Osteocyte (in vitro differentiated cells): ENCODE measurements around the gene TNIP2. TPM values are rescaled to one million over a fixed set of nuclear protein-coding genes. Genes with fewer than 3 reads are reported as not detected.

Experiments used
- DNase-seq: peaks from one replicate; pipeline ENCODE4 v3.0.0; 2021; ENCODE audit warnings: mixed read lengths; ENCODE audit not compliant: unreplicated experiment; ENCODE audit errors: extremely low spot score
- H3K27ac Mint-ChIP-seq: one replicate; pipeline ENCODE4 v1.8.0; 2021; ENCODE audit warnings: mild to moderate bottlenecking, mixed read lengths; ENCODE audit not compliant: unreplicated experiment
- H3K27me3 Mint-ChIP-seq: one replicate; pipeline ENCODE4 v1.8.0; 2021; ENCODE audit warnings: mixed read lengths; ENCODE audit not compliant: unreplicated experiment
- H3K36me3 Mint-ChIP-seq: one replicate; pipeline ENCODE4 v1.8.0; 2021; ENCODE audit warnings: mixed read lengths; ENCODE audit not compliant: unreplicated experiment
- H3K4me1 Mint-ChIP-seq: one replicate; pipeline ENCODE4 v1.8.0; 2021; ENCODE audit warnings: mixed read lengths; ENCODE audit not compliant: unreplicated experiment
- H3K4me3 Mint-ChIP-seq: one replicate; pipeline ENCODE4 v1.8.0; 2021; ENCODE audit warnings: mild to moderate bottlenecking, moderate library complexity, mixed read lengths; ENCODE audit not compliant: unreplicated experiment
- H3K9me3 Mint-ChIP-seq: one replicate; pipeline ENCODE4 v1.8.0; 2021; ENCODE audit warnings: mixed read lengths; ENCODE audit not compliant: unreplicated experiment
- total RNA-seq: library from RNA; stranded (reverse); gene quantifications from 2 replicates; pipeline ENCODE4 v1.2.1, GENCODE V29; 2021
- TF ChIP-seq, protein P1 (sequence below): fragments of 200-600 bp; sonication (generic); IDR thresholded peaks from 2 replicates; pipeline ENCODE4 v1.5.0; 2021; ENCODE audit warnings: antibody characterized with exemption, mild to moderate bottlenecking, moderate library complexity

The TNIP2 gene
- total RNA-seq, 1 donor from 2014 or later = 34.0 TPM

DNA sequence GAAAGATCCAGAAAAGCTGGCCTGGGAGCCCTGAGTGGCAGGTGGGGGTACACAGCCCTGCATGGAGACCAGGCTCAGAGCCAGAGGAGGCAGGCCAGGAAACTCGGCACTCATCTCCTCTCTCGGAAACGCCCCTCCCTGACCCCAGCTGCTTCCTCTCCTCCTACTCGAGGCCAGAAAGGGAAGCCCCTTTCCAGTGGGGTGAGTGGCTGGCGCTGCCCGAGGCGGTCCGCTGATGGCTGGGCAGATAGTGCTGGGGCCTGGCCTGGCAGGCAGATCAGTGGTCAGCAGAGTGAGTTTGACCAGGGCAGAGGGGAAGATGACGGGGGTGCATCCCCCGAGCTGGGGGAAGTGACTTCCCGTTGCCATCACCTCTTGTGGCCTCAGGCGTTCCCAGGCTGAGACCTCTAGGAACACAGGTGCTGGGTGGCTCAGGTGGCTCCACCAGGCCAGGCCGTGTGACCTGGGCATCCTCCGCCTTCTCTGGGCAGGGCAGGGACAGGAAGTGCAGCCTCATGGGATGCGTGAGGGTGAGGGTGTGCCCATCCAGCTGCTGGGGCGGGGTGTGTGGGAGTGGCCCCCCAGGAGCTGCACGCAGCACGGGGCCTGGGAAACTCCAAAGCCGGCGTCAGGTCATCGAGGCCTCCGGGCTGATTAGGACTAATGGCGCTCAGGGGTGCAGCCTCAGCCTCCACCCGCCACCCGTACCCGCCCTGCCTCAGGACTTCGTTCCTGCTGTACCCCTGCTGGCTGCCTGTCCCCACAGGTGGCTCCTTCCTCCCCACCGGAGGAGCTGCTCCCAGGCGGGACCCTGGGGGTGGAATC lies 42.5 kb upstream of the TNIP2 start:
- Mint-ChIP-seq H3K4me3 (peak overlapping the region; percentile 48), H3K27ac (peak overlapping the region; percentile 94), H3K36me3 (peaks cover 2% of the 10 kb centered on the region), H3K27me3 (no peaks in the 10 kb centered on the region), H3K4me1 (peaks cover 85% of the 10 kb centered on the region), H3K9me3 (no peaks in the 10 kb centered on the region)
- TF ChIP-seq, protein P1, sequence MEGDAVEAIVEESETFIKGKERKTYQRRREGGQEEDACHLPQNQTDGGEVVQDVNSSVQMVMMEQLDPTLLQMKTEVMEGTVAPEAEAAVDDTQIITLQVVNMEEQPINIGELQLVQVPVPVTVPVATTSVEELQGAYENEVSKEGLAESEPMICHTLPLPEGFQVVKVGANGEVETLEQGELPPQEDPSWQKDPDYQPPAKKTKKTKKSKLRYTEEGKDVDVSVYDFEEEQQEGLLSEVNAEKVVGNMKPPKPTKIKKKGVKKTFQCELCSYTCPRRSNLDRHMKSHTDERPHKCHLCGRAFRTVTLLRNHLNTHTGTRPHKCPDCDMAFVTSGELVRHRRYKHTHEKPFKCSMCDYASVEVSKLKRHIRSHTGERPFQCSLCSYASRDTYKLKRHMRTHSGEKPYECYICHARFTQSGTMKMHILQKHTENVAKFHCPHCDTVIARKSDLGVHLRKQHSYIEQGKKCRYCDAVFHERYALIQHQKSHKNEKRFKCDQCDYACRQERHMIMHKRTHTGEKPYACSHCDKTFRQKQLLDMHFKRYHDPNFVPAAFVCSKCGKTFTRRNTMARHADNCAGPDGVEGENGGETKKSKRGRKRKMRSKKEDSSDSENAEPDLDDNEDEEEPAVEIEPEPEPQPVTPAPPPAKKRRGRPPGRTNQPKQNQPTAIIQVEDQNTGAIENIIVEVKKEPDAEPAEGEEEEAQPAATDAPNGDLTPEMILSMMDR = no peak
- no peak for DNase-seq

GRCh38 chr4:2797545-2798305 lies 41.6 kb upstream of the TNIP2 start:
- H3K27ac Mint-ChIP-seq = peak overlapping the region; percentile 94
- no peaks in the 10 kb centered on the region for H3K9me3 Mint-ChIP-seq
- H3K36me3 Mint-ChIP-seq = peaks cover 2% of the 10 kb centered on the region
- peak overlapping the region; percentile 18 for H3K4me3 Mint-ChIP-seq
- no peak for DNase-seq
- TF ChIP-seq, protein P1 = no peak
- H3K27me3 Mint-ChIP-seq = no peaks in the 10 kb centered on the region
- H3K4me1 Mint-ChIP-seq = peaks cover 83% of the 10 kb centered on the region

DNA sequence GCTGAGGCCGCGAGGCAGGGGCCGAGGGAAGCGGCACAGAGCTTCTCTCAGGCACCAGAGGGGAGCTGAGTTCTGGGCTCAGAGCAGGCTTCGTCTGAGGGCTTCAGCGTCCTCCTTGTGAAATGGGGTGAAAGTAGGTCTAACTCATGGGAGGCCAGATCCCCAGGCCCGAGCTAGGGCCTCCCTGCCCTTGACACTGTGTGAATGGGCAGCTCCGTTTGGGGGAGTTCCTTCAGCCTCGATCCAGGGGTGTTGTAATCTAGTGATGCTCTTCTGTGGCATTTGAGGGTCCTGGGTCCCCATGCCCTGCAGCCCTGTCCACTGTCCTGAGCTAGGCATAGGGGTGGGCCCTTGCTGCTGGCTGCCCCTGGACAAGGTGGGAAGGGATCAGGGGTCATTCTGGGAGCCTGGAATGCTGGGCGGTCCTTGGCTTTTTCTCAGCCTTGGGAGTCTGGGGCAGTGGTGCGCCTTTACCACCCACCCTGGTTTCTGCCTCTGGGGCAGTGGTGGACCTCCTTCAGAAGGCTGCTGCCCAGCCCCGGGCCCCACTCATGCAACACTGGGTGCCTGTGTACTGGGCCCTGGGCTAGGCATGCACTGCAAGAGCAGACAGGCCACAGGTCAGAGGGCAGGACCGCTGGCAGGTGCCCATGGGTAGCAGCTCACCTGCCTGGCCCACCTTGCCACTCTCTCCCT lies 40.9 kb upstream of the TNIP2 start:
- Mint-ChIP-seq H3K4me3 (peak overlapping the region; percentile 56), H3K36me3 (peaks cover 2% of the 10 kb centered on the region), H3K9me3 (no peaks in the 10 kb centered on the region), H3K4me1 (peaks cover 81% of the 10 kb centered on the region), H3K27ac (peak overlapping the region; percentile 94), H3K27me3 (no peaks in the 10 kb centered on the region)
- DNase-seq = no peak
- TF ChIP-seq, protein P1 = no peak

DNA sequence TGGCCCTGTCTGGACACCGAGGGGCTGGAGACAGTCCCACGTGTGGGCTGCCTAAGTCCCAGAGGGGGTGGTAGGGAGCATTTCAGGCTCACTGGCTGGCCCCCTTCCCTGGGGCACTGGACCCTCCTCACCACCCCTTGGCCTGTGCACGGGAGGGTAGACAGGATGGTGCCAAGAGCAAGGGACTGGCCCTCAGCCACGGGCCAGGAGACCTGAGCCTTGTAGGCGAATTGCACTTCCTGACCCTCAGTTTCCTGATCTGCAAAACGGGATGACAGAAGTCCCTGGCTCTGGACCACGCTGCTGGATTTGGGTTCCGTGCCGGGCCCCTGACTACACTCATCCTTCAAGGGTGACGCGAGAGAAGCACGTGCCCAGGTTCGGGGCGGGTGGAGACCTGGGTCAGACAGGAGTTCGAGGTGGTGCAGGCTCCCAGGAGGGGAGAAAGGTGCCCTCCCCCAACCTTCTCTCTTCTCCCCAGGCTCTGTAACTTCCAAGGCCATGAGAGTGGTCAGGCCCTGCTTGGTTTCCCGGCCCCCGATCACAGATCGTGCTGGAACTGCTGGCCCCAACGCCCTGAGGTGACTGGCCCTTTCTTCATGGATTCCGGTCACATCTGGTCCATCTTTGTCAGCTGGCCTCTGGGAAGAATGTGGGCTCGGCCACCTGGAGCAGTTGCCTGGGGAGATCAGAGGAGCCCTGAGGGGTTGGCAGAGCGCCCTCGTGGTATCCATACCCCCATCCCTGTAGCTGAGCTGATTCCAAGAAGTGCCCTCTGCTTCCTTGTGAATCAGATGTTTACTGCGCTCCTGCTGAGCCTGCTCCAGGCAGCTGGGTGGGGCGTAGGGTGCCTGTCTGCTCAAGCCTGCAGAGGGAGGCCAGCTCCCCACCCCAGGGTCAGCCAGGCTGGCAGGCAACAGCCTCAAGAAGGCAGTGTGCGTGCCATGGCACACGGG lies 40.0 kb upstream of the TNIP2 start:
- Mint-ChIP-seq H3K4me1 (peaks cover 75% of the 10 kb centered on the region), H3K27me3 (no peaks in the 10 kb centered on the region), H3K36me3 (peaks cover 2% of the 10 kb centered on the region), H3K27ac (peak overlapping the region; percentile 94), H3K4me3 (peak overlapping the region; percentile 56), H3K9me3 (no peaks in the 10 kb centered on the region)
- DNase-seq = peak; percentile 95
- TF ChIP-seq, protein P1 = no peak
